GM21529 (cell line): Measurements from ENCODE around the gene P2RY8.
"Not testable (repeated sequence)": the region's sequence is repeated elsewhere in the genome, so short reads cannot be mapped to it uniquely, and the experiment has no call there.

Experiments used
- ATAC-seq: cut with Tn5 transposase; IDR thresholded peaks from one replicate; pipeline ENCODE4 v1.9.1; 2021; ENCODE audit not compliant: unreplicated experiment

The P2RY8 gene

DNA sequence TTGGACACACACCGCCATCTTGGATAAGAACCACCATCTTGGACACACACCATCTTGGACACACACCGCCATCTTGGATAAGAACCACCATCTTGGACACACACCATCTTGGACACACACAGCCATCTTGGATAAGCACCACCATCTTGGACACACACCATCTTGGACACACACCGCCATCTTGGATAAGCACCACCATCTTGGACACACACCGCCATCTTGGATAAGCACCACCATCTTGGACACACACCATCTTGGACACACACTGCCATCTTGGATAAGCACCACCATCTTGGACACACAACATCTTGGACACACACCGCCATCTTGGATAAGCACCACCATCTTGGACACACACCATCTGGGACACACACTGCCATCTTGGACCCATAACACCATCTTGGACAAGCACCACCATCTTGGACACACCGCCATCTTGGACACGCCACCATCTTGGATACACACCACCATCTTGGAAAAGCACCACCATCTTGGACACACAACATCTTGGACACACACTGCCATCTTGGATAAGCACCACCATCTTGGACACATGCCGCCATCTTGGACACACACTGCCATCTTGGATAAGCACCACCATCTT lies 88.9 kb downstream of the P2RY8 start:
- not testable (repeated sequence) for ATAC-seq

DNA sequence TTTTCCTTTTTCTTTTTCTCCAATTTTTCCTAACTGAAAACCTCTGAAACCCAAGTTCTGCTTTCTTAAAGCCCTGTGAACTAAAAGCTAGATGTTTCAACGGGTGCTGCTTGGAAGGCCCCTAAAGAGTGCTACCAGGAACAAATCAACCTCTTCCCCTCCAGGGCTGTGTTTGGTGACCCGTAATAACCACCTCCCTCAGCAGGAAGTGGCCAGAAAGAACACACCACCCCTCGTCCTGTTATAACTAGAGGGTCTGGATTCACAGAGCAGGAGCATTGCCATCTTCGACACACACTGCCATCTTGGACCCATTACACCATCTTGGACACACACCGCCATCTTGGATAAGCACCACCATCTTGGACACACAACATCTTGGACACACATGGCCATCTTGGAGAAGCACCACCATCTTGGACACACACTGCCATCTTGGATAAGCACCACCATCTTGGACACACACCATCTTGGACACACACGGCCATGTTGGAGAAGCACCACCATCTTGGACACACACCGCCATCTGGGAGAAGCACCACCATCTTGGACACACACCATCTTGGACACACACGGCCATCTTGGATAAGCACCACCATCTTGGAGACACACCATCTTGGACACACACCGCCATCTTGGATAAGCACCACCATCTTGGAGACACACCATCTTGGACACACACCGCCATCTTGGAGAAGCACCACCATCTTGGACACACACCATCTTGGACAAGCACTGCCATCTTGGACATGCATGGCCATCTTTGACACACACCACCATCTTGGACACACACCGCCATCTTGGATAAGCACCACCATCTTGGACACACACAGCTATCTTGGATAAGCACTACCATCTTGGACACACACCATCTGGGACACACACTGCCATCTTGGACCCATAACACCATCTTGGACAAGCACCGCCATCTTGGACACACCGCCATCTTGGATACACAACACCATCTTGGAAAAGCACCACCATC lies 89.7 kb downstream of the P2RY8 start:
- not testable (repeated sequence) for ATAC-seq

DNA sequence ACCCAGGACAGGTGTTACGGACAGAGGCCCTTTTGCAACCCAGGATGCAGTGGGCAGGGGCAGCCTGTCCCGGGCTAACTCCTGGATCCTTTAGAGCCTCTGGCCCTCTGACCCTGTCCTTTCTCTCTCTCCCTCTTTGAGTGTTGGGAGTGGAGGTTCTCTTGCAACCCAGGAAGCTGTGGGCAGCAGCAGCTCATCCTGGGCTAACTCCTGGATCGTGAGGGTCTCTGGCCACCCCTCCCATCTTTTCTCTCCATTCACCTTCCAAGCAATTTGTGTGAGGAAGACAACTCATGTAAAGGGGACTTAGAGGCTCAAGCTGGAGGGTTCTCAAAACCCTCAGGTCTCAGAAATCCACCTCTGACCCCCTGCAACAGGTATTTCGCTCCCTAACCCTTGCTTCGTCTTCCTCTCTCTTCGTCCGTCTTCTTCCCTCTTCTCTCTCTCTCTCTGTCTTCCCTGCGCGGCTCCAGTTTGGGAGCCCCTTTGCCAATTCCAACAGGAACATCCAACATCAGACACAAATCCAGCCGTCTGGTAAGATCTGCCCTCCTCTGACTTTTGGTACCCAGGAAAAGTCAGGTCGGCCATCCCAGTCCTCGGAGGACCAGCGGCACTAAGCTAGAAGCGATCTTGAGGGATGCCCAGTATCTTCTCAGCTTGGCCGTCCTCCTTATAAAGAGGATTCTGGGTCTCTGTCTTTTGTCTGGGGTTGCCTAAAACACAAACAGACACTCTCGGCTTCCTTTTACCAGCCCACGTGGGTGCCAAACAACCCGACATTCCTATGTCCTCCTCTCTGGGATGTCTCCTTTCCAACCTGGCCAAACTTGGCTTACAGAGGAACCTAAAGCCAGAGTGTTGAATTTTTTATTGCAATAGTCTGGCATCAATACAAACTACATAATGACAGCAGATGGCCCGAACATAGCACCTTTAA lies 92.2 kb downstream of the P2RY8 start:
- ATAC-seq = no peak

DNA sequence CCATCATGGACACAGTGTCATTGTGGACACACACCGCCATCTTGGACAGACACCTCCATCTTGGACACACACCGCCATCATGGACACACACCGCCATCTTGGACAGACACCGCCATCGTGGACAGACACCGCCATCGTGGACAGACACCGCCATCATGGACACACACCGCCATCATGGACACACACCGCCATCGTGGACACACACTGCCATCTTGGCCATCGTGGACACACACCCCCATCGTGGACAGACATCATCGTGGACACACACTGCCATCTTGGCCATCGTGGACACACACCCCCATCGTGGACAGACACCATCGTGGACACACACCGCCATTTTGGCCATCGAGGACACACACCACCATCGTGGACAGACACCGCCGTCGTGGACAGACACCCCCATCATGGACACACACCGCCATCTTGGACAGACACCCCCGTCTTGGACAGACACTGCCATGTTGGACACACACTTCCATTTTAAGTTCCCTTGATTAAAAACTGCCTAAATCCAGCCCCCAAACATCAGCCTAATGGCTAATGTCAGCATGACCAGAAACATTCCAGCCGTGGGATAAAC lies 93.4 kb downstream of the P2RY8 start:
- no peak for ATAC-seq

DNA sequence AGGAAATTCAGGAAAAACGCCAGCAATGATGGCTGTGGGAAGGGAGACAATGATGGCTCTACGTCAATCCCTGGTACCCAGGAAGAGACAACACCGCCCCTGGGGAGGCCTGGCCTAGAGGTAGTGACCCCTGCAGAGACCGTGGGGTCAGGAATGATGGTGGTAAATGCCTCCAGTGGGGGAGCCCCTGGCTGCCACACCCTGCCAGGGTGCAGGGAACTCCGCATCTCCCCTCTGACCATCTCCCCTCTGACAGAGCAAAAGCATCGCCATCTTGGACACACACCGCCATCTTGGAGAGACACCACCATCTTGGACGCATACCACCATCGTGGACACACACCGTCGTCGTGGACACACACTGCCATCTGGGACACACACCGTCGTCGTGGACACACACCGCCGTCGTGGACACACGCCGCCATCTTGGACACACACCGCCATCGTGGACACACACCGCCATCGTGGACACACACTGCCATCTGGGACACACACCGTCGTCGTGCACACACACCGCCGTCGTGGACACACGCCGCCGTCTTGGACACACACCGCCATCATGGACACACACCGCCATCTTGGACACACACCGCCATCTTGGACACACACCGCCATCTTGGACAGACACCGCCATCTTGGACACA lies 94.1 kb downstream of the P2RY8 start:
- ATAC-seq = no peak

DNA sequence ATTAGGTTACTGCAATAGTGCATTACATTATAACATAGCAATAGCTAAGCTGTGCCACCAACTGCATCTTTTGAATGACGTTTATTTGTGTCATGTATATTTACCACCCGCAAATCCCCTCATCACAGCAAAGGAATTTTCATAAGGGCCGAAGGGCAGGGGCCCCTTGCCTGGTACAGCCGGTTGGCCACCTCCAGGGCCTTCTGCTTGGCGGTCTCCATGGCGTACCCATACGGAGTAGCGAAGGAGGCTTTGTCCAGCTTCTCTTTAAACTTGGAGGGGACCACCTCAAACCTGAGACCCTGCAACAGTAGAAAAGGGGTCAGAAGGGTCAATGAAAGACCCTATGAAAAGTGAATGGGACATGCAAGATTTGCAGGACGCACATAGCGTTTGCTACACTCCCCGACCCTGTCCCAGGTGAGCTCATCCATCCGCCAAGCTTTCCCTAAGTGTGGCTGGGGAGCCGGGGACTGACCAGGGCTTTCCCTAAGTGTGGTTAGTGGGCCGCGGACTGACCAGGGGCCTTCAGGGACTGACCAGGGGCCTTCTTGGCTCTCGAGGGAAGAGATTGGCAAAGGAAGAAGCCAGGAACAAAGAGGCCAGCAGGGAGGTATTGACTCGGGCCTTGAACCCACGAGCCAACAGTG lies 94.8 kb downstream of the P2RY8 start:
- ATAC-seq = no peak

DNA sequence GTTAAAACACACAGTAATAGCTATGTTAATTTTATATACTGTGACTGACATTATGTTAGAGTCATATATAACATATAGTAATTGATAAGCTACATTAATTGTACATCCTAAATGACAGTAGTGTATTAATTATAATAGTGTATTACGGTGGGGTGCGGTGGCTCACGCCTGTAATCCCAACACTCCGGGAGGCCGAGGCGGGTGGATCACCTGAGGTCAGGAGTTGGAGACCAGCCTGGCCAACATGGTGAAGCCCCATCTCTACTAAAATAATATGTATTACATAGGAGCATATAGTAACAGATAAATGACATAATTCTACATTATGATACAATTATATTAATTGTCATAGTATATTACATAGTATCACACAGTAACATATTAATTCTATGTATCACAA lies 96.5 kb downstream of the P2RY8 start:
- ATAC-seq = no peak

DNA sequence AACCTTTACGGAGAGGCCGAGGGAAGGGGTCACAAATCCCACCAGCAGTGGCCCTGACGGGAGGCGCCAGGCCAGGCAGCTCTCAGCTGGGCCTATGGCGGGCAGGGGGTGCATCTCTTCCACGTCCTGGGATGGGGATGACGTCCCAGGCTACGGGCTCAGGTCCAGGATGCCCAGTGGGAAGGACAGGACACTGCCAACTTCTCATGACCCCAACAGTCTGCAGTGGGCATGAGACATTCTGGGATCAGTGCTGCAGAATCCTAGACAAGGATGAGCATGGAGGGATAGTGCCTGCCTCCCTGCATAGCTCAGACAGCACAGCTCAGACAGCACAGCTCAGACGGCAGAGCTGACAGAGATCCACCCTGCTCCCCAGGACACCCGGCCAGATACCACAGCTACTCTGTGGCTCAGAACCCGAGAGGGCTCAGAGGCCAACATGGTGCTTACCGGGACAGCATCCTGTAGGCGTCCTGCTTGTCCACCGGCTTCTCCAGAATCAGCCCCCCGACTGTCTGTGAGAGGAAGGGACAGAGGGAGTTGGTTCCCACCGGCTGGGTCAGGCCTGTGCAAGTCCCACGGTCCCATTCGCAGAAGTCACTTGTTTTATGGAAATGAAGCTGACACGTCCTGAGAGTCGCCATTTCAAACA lies 101.6 kb downstream of the P2RY8 start:
- ATAC-seq = no peak

DNA sequence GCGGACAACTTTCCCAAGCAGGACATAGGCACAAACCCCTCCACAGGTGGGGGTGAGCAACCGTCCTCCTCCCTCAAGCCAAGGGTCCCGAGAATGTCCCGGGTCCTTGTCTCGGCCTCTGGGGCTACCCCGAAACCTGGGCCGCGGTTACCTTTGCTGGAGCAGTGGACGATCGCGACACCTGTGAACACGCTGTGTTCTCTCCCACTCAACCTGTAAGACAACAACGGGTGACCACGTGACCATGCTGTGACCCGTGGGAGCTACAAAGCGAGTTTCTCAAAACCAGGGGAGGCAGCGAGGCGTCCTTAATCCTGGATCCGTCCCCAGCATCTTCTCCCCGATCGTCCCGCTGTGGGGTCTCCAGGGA lies 102.1 kb downstream of the P2RY8 start:
- no peak for ATAC-seq

DNA sequence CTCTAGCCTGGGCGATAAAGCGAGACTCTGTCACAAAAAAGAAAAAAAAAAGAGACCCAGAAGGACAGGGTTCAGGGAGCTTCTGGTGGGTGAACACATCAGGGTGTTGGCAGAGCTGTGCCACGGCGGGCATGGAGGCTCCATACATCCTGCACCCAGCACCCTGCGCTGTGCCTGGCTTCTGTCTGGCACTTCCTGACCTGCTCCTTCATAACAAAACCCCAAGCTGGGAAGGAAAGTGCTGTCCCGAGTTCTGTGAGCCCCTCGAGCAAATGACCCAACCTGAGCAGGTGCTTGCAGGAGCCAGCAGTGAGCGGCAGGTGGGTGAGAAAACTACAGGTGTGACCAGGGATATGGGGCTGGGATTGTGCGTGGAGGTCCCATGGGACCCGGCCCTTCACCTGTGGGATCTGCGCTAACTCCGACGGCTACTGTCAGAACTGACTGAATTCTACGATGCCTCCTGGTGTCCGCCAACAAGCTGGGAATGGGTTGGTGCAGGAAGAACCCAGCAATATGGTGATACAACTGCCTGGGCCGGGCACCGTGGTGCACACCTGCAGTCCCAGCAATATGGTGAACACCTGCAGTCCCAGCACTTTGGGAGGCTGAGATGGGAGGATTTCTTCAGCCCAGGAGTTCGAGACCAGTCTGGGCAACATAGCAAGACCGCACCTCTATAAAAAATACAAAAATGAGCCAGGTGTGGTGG lies 103.2 kb downstream of the P2RY8 start:
- ATAC-seq = no peak

DNA sequence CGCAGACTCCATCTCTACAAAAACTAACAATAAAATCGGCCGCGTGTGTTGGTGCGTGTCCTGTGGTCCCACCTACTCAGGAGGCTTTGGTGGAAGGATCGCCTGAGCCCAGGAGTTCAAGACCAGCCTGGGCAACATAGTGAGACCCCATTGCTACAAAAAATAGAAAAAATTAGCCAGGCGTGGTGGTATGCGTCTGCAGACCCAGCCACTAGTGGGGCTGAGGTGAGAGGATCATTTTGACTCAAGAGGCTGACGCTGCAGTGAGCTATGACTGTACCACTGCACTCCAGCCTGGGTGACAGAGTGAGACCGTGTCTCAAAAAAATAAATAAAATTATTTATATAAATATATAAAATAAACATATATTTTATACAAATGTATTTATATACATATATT lies 106.5 kb downstream of the P2RY8 start:
- no peak for ATAC-seq

DNA sequence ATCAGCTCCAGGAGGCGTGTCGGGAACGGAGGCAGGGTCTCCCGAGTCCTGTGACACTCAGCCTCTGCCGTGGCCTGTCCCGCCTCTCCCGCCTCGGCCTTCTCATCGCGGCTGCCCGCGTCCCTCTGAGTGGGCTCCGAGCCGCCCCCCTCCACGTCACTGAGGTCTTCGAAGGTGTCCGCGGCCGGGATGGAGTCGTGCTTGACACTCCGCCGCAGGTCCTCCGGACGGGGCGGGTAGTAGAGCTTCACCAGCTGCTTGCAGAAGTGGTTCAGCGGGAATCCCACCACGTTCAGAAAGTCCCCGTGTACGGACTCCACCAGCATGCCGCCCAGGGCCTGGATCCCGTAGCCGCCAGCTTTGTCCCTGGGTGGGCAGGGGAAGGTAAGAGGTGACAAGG lies 109.2 kb downstream of the P2RY8 start:
- ATAC-seq = no peak

DNA sequence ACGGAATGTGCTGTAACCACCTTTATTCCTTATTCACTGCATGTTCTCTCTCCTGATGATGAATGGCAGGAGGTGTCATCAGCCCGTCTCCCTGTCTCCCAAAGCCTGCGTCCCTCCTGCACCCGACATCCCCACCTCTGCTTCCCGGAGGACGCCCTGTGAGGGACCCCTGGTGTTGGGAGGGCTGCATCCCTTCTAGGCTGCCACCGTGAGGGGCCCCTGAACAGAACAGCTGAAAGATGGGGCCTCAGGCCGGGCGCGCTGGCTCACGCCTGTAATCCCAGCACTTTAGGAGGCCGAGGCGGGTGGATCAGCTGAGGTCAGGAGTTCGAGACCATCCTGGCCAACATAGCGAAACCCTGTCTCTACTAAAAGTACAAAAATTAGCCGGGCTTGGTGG lies 110.7 kb downstream of the P2RY8 start:
- not testable (repeated sequence) for ATAC-seq

DNA sequence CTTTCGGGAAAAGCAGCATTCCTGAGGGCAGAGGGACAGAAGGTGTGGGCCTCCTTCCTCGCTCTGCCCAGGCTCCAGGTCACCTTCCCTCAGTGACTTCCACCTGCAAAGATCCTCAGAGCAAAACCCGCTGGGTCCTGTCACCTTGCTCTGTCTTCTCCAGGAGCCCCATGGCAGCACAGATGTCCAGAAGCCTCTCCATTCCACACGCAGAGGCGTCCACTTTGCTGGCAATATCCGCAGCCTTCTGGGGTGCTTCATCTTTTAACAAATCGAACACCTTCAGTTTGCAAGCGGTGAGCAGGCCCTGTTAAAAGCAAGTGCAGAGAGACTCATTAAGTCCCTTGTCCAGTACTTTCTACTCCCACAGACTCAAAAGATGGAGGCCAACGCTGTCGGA lies 111.6 kb downstream of the P2RY8 start:
- no peak for ATAC-seq

DNA sequence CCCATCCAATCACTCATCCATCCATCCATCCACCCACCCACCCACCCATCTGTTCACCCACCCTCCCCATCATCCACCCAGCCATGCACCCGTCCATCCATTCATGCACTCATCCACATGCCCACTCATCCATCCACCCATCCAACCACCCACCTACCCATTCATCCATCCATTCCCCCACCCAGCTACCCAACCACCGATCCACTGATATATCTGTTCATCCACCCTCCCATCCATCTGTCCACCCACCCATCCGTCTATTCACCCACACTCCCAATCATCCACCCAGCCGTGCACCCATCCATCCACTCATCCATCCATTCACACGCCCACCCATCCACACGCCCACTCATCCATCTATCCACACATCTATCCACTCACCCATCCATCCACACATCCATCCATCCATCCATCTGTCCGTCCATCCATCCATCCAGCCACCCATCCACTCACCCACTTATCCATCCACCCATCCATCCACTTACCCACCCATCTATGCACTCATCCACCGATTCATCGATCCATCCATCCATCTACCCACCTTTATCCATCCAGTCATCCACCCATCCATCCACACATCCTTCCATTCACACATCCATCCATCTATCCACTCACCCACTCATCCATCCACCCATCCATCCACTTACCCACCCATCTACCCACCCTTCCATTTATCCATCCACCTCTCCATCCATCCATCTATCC lies 112.7 kb downstream of the P2RY8 start:
- no peak for ATAC-seq

DNA sequence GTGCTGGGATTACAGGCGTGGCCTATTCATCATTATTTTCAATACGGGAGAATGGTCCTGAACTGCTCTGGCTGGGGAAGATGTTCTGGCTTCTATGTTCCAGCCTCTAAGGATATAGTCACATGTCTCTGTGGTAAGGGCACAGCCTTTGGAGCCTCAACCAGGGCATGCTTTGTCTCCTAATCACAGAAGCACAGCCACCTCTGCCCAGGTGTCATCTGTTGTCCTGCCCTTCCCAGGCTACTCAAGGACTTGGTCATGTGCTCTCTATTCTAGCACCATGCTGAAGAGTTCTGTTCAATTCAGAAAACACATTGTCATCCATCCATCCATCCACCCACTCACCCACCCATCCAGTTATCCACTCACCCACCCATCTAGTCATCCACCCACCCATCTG lies 113.8 kb downstream of the P2RY8 start:
- no peak for ATAC-seq

DNA sequence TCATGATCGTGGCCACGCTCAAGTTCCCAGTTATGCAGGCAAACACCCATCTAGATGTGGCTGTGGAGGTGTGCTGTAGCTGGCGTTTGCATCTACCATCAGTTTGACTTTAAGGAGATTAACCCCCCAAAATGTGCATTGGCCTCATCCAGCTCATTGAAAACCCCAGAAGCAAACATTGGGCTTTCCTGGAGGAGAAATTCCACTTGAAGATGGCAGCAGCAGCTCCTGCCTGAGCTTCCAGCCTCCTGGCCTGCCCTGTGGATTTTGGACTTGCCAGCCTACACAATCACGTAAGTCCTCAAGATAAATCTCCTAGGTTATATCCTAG lies 114.9 kb downstream of the P2RY8 start:
- ATAC-seq = no peak

DNA sequence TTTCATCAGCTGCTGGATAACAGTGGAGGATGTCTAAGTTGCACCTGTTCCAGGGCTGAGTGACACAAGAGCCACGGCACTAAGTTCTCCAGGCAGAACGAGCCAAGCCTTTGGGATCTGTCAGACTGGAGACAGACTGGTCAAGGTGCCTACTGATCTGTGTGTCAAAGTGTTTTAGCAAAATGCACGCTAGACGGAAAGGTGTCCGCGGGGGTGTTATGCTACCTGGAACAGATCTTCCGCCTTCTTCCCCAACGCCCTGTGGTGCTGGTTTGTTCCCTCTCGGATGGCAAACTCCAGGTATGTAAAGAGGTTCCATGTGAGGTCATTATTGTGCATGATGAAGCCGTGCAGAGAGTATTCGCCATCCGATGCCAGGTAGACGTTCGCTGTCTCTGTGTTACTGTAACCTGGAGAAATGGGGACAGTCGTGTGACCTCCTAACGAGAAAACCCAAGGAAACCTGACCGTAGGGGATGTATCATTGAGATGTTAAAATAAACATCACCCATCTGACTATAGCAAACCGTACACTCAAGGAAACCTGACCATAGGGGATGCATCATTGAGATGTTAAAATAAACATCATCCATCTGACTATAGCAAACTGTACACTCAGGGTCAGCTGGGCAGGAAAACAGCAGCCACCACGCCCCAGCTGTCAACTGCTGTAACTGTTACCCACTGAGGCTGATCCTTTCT lies 115.4 kb downstream of the P2RY8 start:
- ATAC-seq = no peak
